Measurements from ENCODE around the gene SLC13A2. TPM values are rescaled to one million over a fixed set of nuclear protein-coding genes. Genes with fewer than 3 reads are reported as not detected.

Gene SLC13A2
- total RNA-seq, 1 donor: not detected

GRCh38 chr17:28544402-28545140 is 71.1 kb downstream of the SLC13A2 start:
- H3K9me3 ChIP-seq (ENCODE audit: low read depth, low read length): no peaks in the 10 kb centered on the region
- no peak overlapping the region for H3K4me3 ChIP-seq (ENCODE audit: low read length)
- no peaks in the 10 kb centered on the region for H3K27me3 ChIP-seq (ENCODE audit: insufficient read depth, low read length)
- peaks cover 31% of the 10 kb centered on the region for H3K4me1 ChIP-seq (ENCODE audit: insufficient read depth, low read length)

GRCh38 chr17:28545141-28545503 is 71.7 kb downstream of the SLC13A2 start:
- H3K4me1 ChIP-seq (ENCODE audit: insufficient read depth, low read length): peaks cover 36% of the 10 kb centered on the region
- no peaks in the 10 kb centered on the region for H3K9me3 ChIP-seq (ENCODE audit: low read depth, low read length)
- no peaks in the 10 kb centered on the region for H3K27me3 ChIP-seq (ENCODE audit: insufficient read depth, low read length)
- H3K4me3 ChIP-seq (ENCODE audit: low read length): no peak overlapping the region

GRCh38 chr17:28545787-28546415 is 72.5 kb downstream of the SLC13A2 start:
- no peaks in the 10 kb centered on the region for H3K27me3 ChIP-seq (ENCODE audit: insufficient read depth, low read length)
- H3K9me3 ChIP-seq (ENCODE audit: low read depth, low read length): no peaks in the 10 kb centered on the region
- peaks cover 44% of the 10 kb centered on the region for H3K4me1 ChIP-seq (ENCODE audit: insufficient read depth, low read length)
- H3K4me3 ChIP-seq (ENCODE audit: low read length): no peak overlapping the region

- H3K27me3 ChIP-seq (ENCODE audit: insufficient read depth, low read length): no peaks in the 10 kb centered on the region
- peaks cover 54% of the 10 kb centered on the region for H3K4me1 ChIP-seq (ENCODE audit: insufficient read depth, low read length)
- H3K4me3 ChIP-seq (ENCODE audit: low read length): no peak overlapping the region
- H3K9me3 ChIP-seq (ENCODE audit: low read depth, low read length): no peaks in the 10 kb centered on the region
These were observed 73.7 kb downstream of the SLC13A2 start for GRCh38 chr17:28547096-28547622.

Other genes with a start within 250 kb of the SLC13A2 start
- gene TMEM97, start 154.4 kb upstream of the SLC13A2 start, total RNA-seq: 4.0 TPM
- 33.9 TPM for gene IFT20, start 138.2 kb upstream of the SLC13A2 start, total RNA-seq
- 5.0 TPM for gene TNFAIP1, start 137.9 kb upstream of the SLC13A2 start, total RNA-seq
- gene POLDIP2, start 116.1 kb upstream of the SLC13A2 start, total RNA-seq: 26.6 TPM
- not detected for gene SEBOX, start 108.4 kb upstream of the SLC13A2 start, total RNA-seq
- not detected for gene VTN, start 103.3 kb upstream of the SLC13A2 start, total RNA-seq
- gene SARM1, start 102.0 kb upstream of the SLC13A2 start, total RNA-seq: 8.8 TPM
- gene SLC46A1, start 67.4 kb upstream of the SLC13A2 start, total RNA-seq: 0.42 TPM
- gene FOXN1, start 32.7 kb downstream of the SLC13A2 start, total RNA-seq: not detected
- 52.3 TPM for gene UNC119, start 79.0 kb downstream of the SLC13A2 start, total RNA-seq
- gene PIGS, start 97.9 kb downstream of the SLC13A2 start, total RNA-seq: 43.2 TPM
- gene ALDOC, start 103.3 kb downstream of the SLC13A2 start, total RNA-seq: 17.8 TPM
- gene SPAG5, start 125.4 kb downstream of the SLC13A2 start, total RNA-seq: 9.6 TPM
- gene RSKR, start 140.5 kb downstream of the SLC13A2 start, total RNA-seq: 4.9 TPM
- gene BLTP2, start 171.5 kb downstream of the SLC13A2 start, total RNA-seq: 85.2 TPM
- gene SDF2, start 188.3 kb downstream of the SLC13A2 start, total RNA-seq: 31.3 TPM
- gene SUPT6H, start 188.6 kb downstream of the SLC13A2 start, total RNA-seq: 80.9 TPM
- 0.94 TPM for gene PROCA1, start 238.2 kb downstream of the SLC13A2 start, total RNA-seq
- gene RAB34, start 244.2 kb downstream of the SLC13A2 start, total RNA-seq: 27.0 TPM
- gene RPL23A, start 246.3 kb downstream of the SLC13A2 start, total RNA-seq: 1,375 TPM